GM21737 (cell line): Measurements from ENCODE around the gene GLT1D1.
"Not testable (repeated sequence)": the region's sequence is repeated elsewhere in the genome, so short reads cannot be mapped to it uniquely, and the experiment has no call there.

Source experiments
- ATAC-seq: cut with Tn5 transposase; IDR thresholded peaks from one replicate; pipeline ENCODE4 v1.9.1; 2021; ENCODE audit warnings: mild to moderate bottlenecking, moderate library complexity; ENCODE audit not compliant: unreplicated experiment

The GLT1D1 gene

DNA sequence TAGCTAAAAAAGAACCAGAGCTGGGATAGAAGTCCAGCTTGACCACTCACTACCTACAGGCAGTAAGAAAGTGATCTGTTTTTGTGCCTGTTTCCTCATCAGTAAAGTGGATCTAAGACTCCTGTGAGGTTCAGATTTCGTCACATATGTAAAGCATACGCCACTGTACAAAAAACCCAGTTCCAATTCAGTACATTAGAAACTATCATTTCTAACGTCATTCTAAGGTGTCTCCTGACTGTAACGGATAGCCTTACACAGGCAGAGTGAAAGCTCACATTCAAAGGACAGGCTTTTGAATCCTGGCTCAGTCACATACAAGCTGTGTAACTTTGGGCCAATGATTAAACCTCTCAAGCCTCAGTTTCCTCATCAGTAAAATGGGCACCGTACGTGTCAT, 33.0 kb upstream of the GLT1D1 start:
- ATAC-seq: no peak

GRCh38 chr12:128820723-128821432, 32.4 kb upstream of the GLT1D1 start:
- peak; percentile 50 for ATAC-seq

DNA sequence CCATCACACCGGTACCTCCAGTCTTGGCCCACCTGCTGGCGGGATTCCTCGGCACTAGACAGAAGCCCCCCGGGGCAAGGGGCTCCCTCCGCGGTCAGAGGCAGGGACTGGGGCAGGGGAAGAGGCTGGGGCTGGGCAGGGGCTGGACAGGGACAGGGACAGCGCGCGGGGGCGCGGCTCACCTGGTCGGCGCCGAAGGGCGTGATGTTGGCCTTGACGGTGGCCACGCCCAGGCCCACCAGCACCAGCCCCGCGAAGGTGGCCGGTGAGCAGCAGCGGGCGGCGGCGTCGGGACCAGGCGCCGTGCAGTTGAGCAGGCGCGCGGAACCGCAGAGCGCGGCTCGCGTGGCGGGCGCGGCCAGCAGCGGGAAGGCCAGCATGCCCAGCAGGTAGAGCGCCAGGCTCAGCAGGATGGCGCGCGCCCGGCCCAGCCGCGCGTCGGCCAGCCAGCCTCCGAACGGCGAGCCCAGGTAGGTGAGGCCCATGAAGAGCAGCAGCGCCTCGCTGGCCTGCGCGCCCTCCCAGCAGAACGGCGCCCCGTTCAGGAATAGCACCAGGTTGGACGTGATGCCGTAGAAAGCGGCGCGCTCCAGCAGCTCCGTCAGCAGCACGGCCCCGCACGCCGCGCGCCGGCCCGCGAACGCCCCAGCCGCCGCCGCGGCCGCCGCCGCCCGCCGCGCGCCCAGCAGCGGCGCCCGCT, 29.9 kb upstream of the GLT1D1 start:
- ATAC-seq: peak; percentile 19

DNA sequence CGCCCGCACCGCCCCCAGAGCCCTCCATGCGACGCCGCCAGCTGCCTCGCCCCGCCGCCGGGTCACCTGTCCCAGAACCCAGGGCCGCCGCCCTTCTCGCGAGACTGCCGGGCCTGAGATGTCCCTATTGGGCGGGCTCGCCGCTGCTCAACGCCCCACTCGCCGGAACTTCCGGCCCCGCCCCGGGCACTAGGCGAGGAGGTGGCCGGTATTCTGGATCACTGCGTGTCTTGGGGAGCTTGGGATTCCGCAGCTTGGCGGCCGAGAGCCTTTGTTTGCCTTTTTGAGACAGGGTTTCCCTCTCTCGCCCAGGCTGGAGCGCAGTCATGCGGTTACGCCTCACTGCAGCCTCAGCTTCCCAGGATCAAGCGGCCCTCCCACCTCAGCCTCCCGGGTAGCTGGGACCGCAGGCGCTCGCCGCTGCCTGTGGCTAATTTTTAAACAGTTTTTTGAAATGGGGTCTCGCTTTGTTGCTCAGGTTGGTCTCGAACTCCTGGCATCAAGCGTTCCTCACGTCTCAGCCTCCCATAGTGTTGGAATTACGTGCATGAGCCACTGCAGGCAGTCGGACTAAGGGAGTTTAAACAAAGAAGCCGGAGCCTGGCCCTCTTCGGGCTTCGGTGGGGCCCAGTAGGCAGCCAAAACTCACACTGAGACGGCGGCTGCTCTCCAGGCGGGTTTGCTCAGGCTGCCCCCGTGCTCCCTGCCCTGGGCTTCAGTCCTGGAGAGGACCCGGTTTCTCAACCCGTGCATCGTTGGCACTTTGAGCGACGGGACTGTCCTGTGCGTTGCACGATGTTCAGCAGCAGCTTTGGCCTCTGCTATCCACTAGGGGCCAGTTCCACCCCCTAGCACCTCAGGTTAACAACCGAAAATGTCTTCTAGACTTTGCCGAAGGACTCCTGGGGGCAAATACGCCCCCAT, 29.1 kb upstream of the GLT1D1 start, which contains the start of gene SLC15A4:
Gene SLC15A4 (minus strand): TSS at position 43 of the 924 bp plus-strand sequence. CDS start 15 bp downstream, at position 28.
- ATAC-seq: peak; percentile 78

- ATAC-seq: no peak
These were observed 27.4 kb upstream of the GLT1D1 start for GRCh38 chr12:128825835-128826234.

GRCh38 chr12:128827724-128828123, 25.6 kb upstream of the GLT1D1 start:
- no peak for ATAC-seq

- ATAC-seq: peak; percentile 90
These were observed 23.3 kb upstream of the GLT1D1 start for GRCh38 chr12:128829861-128830504.

- ATAC-seq: peak; percentile 45
These were observed 22.8 kb upstream of the GLT1D1 start for GRCh38 chr12:128830505-128830893.

GRCh38 chr12:128833418-128833817, 19.9 kb upstream of the GLT1D1 start:
- ATAC-seq: no peak

DNA sequence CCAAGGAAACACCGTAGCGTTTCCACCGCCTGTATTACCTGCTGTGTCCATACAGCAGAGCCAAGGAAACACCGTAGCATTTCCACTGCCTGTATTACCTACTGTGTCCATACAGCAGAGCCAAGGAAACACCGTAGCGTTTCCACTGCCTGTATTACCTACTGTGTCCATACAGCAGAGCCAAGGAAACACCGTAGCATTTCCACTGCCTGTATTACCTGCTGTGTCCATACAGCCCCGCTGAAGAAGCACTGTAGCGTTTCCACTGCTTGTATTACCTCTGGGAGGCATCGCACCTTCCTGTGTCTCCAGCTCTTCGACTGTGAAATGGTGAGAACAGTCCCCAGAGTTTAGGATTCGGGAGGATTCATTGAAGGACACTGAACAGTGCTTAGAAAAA, 13.4 kb upstream of the GLT1D1 start:
- not testable (repeated sequence) for ATAC-seq

GRCh38 chr12:128840862-128841468, 12.3 kb upstream of the GLT1D1 start:
- peak; percentile 75 for ATAC-seq

DNA sequence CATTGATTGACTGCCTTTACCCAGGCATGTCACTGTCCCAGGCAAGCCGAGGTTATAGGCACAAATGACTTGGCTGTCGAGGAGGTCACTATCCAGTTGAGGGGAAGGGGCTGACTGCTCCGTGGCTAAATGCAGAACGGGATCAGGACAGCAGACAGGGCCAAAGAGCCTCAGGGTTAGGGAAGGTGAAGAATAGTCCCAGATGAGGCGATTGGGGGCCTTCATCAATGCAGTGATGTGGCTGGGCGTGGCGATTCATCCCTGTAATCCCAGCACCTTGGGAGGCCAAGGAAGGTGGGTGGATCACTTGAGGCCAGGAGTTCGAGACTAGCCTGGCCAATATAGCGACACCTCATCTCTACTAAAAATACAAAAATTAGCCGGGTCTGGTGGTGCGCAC, 10.7 kb upstream of the GLT1D1 start:
- ATAC-seq: no peak

- ATAC-seq: no peak
These were observed 9.7 kb upstream of the GLT1D1 start for GRCh38 chr12:128843538-128843937.

- ATAC-seq: no peak
These were observed 9.1 kb upstream of the GLT1D1 start for GRCh38 chr12:128844031-128844635.

DNA sequence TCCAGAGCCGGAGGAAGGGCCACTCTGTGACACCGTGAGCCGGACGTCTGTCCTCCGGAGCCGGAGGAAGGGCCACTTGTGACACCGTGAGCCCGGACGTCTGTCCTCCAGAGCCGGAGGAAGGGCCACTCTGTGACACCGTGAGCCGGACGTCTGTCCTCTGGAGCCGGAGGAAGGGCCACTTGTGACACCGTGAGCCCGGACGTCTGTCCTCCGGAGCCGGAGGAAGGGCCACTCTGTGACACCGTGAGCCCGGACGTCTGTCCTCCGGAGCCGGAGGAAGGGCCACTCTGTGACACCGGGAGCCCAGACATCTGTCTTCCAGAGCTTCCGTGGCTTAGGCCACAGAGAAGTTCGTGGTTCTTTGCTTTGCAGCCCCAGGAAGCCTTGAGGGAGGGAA, 6.6 kb upstream of the GLT1D1 start:
- not testable (repeated sequence) for ATAC-seq

DNA sequence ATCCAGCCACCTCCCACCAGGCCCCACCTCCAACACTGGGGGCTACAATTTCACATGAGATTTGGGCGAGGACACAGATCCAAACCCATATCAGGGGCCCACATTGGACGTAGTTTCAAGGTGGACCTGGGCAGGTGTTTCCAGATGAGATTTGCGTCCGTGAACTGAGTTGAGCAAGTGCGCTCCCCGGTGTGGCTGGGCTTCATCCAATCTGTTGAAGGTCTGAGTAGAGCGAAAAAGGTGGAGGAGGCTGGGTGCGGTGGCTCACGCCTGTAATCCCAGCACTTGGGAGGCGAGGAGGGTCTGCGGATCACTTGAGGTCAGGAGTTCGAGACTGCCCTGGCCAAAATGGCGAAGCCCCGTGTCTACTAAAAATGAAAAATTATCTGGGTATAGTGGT, 4.9 kb upstream of the GLT1D1 start:
- ATAC-seq: no peak

- ATAC-seq: not testable (repeated sequence)
These were observed 3.5 kb upstream of the GLT1D1 start for GRCh38 chr12:128849806-128850205.

DNA sequence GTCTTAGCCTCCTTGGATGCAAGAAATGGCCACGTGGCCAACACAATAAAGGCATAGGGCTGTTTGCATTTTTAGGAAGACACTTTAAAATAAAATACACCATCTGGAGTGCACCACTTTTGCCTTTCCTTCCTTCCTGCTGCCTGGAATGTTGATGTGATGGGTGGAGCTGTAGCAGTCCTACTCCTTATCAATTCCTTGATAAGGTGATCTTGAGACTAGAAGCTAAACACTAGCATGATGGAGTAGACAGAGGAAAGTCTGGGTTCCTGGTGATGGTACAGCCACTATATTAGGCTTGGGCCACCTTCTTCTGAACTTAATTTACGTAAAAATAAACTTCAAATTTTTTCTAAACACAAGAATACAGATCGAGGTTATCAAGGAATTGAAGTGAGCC, 2.9 kb upstream of the GLT1D1 start:
- no peak for ATAC-seq

DNA sequence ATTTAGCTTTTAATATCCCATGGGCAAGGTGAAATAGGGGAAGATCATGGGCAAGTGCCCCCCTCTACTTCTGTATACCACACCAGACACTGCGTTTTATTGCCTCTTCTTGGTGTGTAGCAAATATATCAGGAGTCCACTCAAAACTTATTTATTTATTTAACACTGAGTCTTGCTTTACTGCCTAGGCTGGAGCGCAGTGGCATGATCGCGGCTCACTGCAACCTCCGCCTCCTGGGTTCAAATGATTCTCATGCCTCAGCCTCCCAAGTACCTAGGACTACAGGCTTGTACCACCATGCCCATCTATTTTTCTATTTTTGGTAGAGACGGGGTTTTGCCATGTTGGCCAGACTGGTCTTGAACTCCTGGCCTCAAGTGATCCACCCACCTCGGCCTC, 1.8 kb upstream of the GLT1D1 start:
- ATAC-seq: not testable (repeated sequence)
